B cell (primary cell): ENCODE data around the gene SLC2A6. TPM values are rescaled to one million over a fixed set of nuclear protein-coding genes. Genes with fewer than 3 reads are reported as not detected.

Source experiments
- ATAC-seq: fragments of 200-7000 bp; cut with Tn5 transposase; one replicate; pipeline ENCODE4 v1.10.0; 2021; ENCODE audit warnings: low read depth, mild to moderate bottlenecking, moderate number of reproducible peaks, moderate library complexity
- CTCF ChIA-PET: fragments of 350-600 bp; sonication (Branson Sonifier 250); formaldehyde crosslinking; loops from one replicate; lab custom pipeline; 2021; ENCODE audit warnings: antibody characterized with exemption, inconsistent platforms; lab: Charles Lee
- POLR2A ChIA-PET: fragments of 350-600 bp; sonication (Branson Sonifier 250); formaldehyde crosslinking; loops from one replicate; lab custom pipeline; 2021; ENCODE audit warnings: antibody characterized with exemption; lab: Charles Lee
- DNase-seq: peaks from one replicate; pipeline ENCODE4 v3.0.0; 2013
- H2AFZ ChIP-seq: 2 replicates; pipeline ENCODE4 v1.6.1; 2012; ENCODE audit warnings: mild to moderate bottlenecking, low read depth, low read length; ENCODE audit not compliant: insufficient read depth, poor library complexity, severe bottlenecking
- H3K27ac ChIP-seq, 2 donors: 1 replicate in 1 of 2; 2 replicates in 1 of 2; pipeline ENCODE4 v1.5.1; 2012 to 2013; ENCODE audit warnings: low read length in 2 of 2, mild to moderate bottlenecking in 2 of 2, moderate library complexity in 1 of 2
- H3K27me3 ChIP-seq, 4 experiments: fragments of 200-600 bp in 1 of 4; sonication (generic) in 1 of 4; replicated peaks in 1 of 4; 1 replicate in 2 of 4; 2 replicates in 2 of 4; pipeline versions ENCODE4 v1.6.1 to v1.7.0; 2013 to 2016; ENCODE audit warnings: low read length in 3 of 4, mild to moderate bottlenecking in 2 of 4, mixed read lengths in 1 of 4, moderate library complexity in 1 of 4; ENCODE audit not compliant: insufficient read depth in 4 of 4, control insufficient read depth in 3 of 4; ENCODE audit errors: control extremely low read depth in 1 of 4
- H3K36me3 ChIP-seq, 2 experiments: replicated peaks in 1 of 2; 1 replicate in 1 of 2; 2 replicates in 1 of 2; pipeline versions ENCODE4 v1.6.1 to v1.7.1; 2013; ENCODE audit warnings: low read length in 1 of 2; ENCODE audit not compliant: insufficient read depth in 2 of 2, control insufficient read depth in 1 of 2; ENCODE audit errors: control extremely low read depth in 1 of 2, extremely low read depth in 1 of 2
- H3K4me1 ChIP-seq, 2 donors: fragments of 200-600 bp in 1 of 2; sonication (generic) in 1 of 2; 1 replicate in 1 of 2; 2 replicates in 1 of 2; pipeline versions ENCODE4 v1.5.1 to v1.6.1; 2013 to 2017; ENCODE audit warnings: low read length in 2 of 2; ENCODE audit not compliant: control insufficient read depth in 2 of 2, insufficient read depth in 2 of 2
- H3K4me2 ChIP-seq: replicated peaks from 2 replicates; pipeline ENCODE3; 2012; ENCODE audit warnings: mild to moderate bottlenecking, low read depth, low read length; ENCODE audit not compliant: poor library complexity, severe bottlenecking
- H3K4me3 ChIP-seq, 5 experiments: fragments of 200-600 bp in 1 of 5; sonication (generic) in 1 of 5; 1 replicate in 3 of 5; 2 replicates in 2 of 5; pipeline versions ENCODE4 v1.5.1 to v1.7.0; 2011 to 2016; ENCODE audit warnings: low read length in 4 of 5, mild to moderate bottlenecking in 4 of 5, low read depth in 2 of 5, control low read depth in 1 of 5, moderate library complexity in 1 of 5; ENCODE audit not compliant: insufficient read depth in 1 of 5; ENCODE audit errors: control extremely low read depth in 1 of 5, extremely low read depth in 1 of 5
- H3K79me2 ChIP-seq: fragments of 200-600 bp; sonication (generic); one replicate; pipeline ENCODE4 v1.6.0; 2016; ENCODE audit warnings: low read length; ENCODE audit not compliant: control insufficient read depth, insufficient read depth
- H3K9ac ChIP-seq: fragments of 200-600 bp; sonication (generic); 2 replicates; pipeline ENCODE4 v1.6.1; 2017; ENCODE audit warnings: mild to moderate bottlenecking, low read length, moderate library complexity
- H3K9me3 ChIP-seq, 3 donors: one replicate each; pipeline versions ENCODE4 v1.6.1 to v1.7.1; 2013; ENCODE audit warnings: low read length in 2 of 3; ENCODE audit not compliant: control insufficient read depth in 2 of 3, insufficient read depth in 1 of 3; ENCODE audit errors: control extremely low read depth in 1 of 3
- H4K20me1 ChIP-seq: 2 replicates; pipeline ENCODE4 v1.6.0; 2012; ENCODE audit warnings: mild to moderate bottlenecking, low read length; ENCODE audit not compliant: insufficient read depth, control insufficient read depth, poor library complexity, severe bottlenecking
- H3K27ac Mint-ChIP-seq: one replicate; pipeline ENCODE4 v1.8.0; 2021; ENCODE audit warnings: mixed read lengths
- H3K27me3 Mint-ChIP-seq: one replicate; pipeline ENCODE4 v1.8.0; 2021; ENCODE audit warnings: mixed read lengths
- H3K4me1 Mint-ChIP-seq: one replicate; pipeline ENCODE4 v1.8.0; 2021; ENCODE audit warnings: mixed read lengths
- H3K4me3 Mint-ChIP-seq: one replicate; pipeline ENCODE4 v1.8.0; 2021; ENCODE audit warnings: mixed read lengths
- H3K9me3 Mint-ChIP-seq: one replicate; pipeline ENCODE4 v1.8.0; 2022; ENCODE audit warnings: mixed read lengths; ENCODE audit not compliant: insufficient read depth
- CTCF ChIP-seq: fragments of 200-600 bp; IDR thresholded peaks from one replicate; pipeline ENCODE4 v1.8.0; 2022; ENCODE audit warnings: antibody characterized with exemption, mild to moderate bottlenecking
- EZH2 ChIP-seq: IDR thresholded peaks from 2 replicates; pipeline ENCODE4 v1.6.1; 2012; ENCODE audit warnings: borderline replicate concordance, low read depth, mild to moderate bottlenecking, moderate library complexity, low read length; ENCODE audit not compliant: insufficient read depth, poor library complexity, severe bottlenecking
- WGBS: methylation state at CpG from one replicate; pipeline ENCODE4 v1.1.5; 2013; ENCODE audit warnings: missing lambda C conversion rate; ENCODE audit not compliant: insufficient coverage; 5-methylcytosine and 5-hydroxymethylcytosine counted together
- intact Hi-C: fragments of 100-400 bp; cut with micrococcal nuclease; formaldehyde crosslinking; loops from one replicate; pipeline ENCODE4 v1.10.0; 2022
- polyA plus RNA-seq: library from polyadenylated mRNA; depleted of rRNA; stranded (reverse); fragments of >200 nt; gene quantifications from 2 replicates; pipeline ENCODE4 v1.2.3, GENCODE V29; 2012
- total RNA-seq, 2 donors: library from RNA; stranded (reverse); fragments of 120-200 nt in 1 of 2; gene quantifications; 1 replicate in 1 of 2; 2 replicates in 1 of 2; pipeline versions ENCODE4 v1.2.3 to v1.2.4, GENCODE V29; 2013 to 2022

SLC2A6 gene
- total and polyA plus RNA-seq, 2 donors (not counting 1 experiment from before 2014, with no cell fraction given): 51.8 to 108 TPM

GRCh38 chr9:133515240-133515610, 36.3 kb upstream of the SLC2A6 start:
- Histone ChIP-seq H3K4me3 (no peak overlapping the region), H3K9ac (no peak overlapping the region), H2AFZ (no peak overlapping the region), H3K36me3 (no peaks in the 10 kb centered on the region), H3K4me1 (no peaks in the 10 kb centered on the region), H4K20me1 (no peaks in the 10 kb centered on the region), H3K9me3 (peaks cover 0 to 5% (median 0%) of the 10 kb centered on the region in 3 donors), H3K4me2 (no peak overlapping the region), H3K79me2 (no peaks in the 10 kb centered on the region), H3K27ac (no peak overlapping the region), H3K27me3 (peaks cover 0 to 4% (median 0%) of the 10 kb centered on the region in 4 experiments)
- H3K9me3 Mint-ChIP-seq: no peaks in the 10 kb centered on the region
- ATAC-seq: no peak
- ChIA-PET POLR2A (no interaction called here), CTCF (no interaction called here)
- TF ChIP-seq EZH2: no peak
- no peak for TF ChIP-seq CTCF
- H3K4me1 Mint-ChIP-seq: no peaks in the 10 kb centered on the region
- intact Hi-C loops: no loop called here
- H3K27me3 Mint-ChIP-seq: peaks cover 8% of the 10 kb centered on the region
- DNase-seq: no peak
- 94% methylated on average over 10 of the region's 10 CpGs for WGBS
- no peak overlapping the region for H3K4me3 Mint-ChIP-seq
- H3K27ac Mint-ChIP-seq: no peak overlapping the region

- Histone ChIP-seq H3K4me3 (no peak overlapping the region), H3K79me2 (no peaks in the 10 kb centered on the region), H3K9me3 (peaks cover 0 to 5% (median 0%) of the 10 kb centered on the region in 3 donors), H3K27me3 (peaks cover 0 to 8% (median 0%) of the 10 kb centered on the region in 4 experiments), H3K36me3 (no peaks in the 10 kb centered on the region), H3K4me2 (no peak overlapping the region), H3K27ac (no peak overlapping the region), H3K4me1 (no peaks in the 10 kb centered on the region), H3K9ac (no peak overlapping the region), H2AFZ (no peak overlapping the region), H4K20me1 (no peaks in the 10 kb centered on the region)
- 61% methylated on average over 14 of the region's 14 CpGs for WGBS
- H3K9me3 Mint-ChIP-seq: no peaks in the 10 kb centered on the region
- H3K27me3 Mint-ChIP-seq: peaks cover 10% of the 10 kb centered on the region
- DNase-seq (no peak), ATAC-seq (no peak)
- CTCF ChIA-PET: no interaction called here
- H3K27ac Mint-ChIP-seq: no peak overlapping the region
- no peak overlapping the region for H3K4me3 Mint-ChIP-seq
- POLR2A ChIA-PET: no interaction called here
- H3K4me1 Mint-ChIP-seq: no peaks in the 10 kb centered on the region
- no peak for TF ChIP-seq CTCF
- no peak for TF ChIP-seq EZH2
- intact Hi-C loops: no loop called here
These were observed 35.8 kb upstream of the SLC2A6 start for GRCh38 chr9:133514460-133515239.
